Measurements from ENCODE around the gene ERBB2. TPM values are rescaled to one million over a fixed set of nuclear protein-coding genes. Genes with fewer than 3 reads are reported as not detected.

ERBB2 gene
- total and polyA plus RNA-seq, 2 of the 13 experiments (the other 11 are each of a cell fraction or from before 2014, with no cell fraction given), result 57.7 to 64.1 TPM

DNA sequence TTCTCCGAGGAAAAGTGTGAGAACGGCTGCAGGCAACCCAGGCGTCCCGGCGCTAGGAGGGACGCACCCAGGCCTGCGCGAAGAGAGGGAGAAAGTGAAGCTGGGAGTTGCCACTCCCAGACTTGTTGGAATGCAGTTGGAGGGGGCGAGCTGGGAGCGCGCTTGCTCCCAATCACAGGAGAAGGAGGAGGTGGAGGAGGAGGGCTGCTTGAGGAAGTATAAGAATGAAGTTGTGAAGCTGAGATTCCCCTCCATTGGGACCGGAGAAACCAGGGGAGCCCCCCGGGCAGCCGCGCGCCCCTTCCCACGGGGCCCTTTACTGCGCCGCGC, at the start of gene ERBB2 (continued):
- TF ChIP-seq ZNF33B (CRISPR knock-in tag; IDR thresholded peaks at IDR 0.05), result no peak
- TF ChIP-seq TMF1 (CRISPR knock-in tag; IDR thresholded peaks at IDR 0.05; ENCODE audit: low read depth), result 0 out of 2 replicates have a peak, but pooled peaks have one; percentile 41
- TF ChIP-seq, protein P1, sequence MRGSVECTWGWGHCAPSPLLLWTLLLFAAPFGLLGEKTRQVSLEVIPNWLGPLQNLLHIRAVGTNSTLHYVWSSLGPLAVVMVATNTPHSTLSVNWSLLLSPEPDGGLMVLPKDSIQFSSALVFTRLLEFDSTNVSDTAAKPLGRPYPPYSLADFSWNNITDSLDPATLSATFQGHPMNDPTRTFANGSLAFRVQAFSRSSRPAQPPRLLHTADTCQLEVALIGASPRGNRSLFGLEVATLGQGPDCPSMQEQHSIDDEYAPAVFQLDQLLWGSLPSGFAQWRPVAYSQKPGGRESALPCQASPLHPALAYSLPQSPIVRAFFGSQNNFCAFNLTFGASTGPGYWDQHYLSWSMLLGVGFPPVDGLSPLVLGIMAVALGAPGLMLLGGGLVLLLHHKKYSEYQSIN (CRISPR knock-in tag; IDR thresholded peaks at IDR 0.05; ENCODE audit: borderline replicate concordance), result no peak
- TF ChIP-seq EP300 (IDR thresholded peaks at IDR 0.05; ENCODE audit: low read depth in 2 of 2, low read length in 2 of 2), result no peak
- TF ChIP-seq EP300 (CRISPR knock-in tag; IDR thresholded peaks at IDR 0.05; ENCODE audit: borderline replicate concordance), result no peak
- TF ChIP-seq ZNF549 (CRISPR knock-in tag; IDR thresholded peaks at IDR 0.05), result no peak
- TF ChIP-seq, protein P2, sequence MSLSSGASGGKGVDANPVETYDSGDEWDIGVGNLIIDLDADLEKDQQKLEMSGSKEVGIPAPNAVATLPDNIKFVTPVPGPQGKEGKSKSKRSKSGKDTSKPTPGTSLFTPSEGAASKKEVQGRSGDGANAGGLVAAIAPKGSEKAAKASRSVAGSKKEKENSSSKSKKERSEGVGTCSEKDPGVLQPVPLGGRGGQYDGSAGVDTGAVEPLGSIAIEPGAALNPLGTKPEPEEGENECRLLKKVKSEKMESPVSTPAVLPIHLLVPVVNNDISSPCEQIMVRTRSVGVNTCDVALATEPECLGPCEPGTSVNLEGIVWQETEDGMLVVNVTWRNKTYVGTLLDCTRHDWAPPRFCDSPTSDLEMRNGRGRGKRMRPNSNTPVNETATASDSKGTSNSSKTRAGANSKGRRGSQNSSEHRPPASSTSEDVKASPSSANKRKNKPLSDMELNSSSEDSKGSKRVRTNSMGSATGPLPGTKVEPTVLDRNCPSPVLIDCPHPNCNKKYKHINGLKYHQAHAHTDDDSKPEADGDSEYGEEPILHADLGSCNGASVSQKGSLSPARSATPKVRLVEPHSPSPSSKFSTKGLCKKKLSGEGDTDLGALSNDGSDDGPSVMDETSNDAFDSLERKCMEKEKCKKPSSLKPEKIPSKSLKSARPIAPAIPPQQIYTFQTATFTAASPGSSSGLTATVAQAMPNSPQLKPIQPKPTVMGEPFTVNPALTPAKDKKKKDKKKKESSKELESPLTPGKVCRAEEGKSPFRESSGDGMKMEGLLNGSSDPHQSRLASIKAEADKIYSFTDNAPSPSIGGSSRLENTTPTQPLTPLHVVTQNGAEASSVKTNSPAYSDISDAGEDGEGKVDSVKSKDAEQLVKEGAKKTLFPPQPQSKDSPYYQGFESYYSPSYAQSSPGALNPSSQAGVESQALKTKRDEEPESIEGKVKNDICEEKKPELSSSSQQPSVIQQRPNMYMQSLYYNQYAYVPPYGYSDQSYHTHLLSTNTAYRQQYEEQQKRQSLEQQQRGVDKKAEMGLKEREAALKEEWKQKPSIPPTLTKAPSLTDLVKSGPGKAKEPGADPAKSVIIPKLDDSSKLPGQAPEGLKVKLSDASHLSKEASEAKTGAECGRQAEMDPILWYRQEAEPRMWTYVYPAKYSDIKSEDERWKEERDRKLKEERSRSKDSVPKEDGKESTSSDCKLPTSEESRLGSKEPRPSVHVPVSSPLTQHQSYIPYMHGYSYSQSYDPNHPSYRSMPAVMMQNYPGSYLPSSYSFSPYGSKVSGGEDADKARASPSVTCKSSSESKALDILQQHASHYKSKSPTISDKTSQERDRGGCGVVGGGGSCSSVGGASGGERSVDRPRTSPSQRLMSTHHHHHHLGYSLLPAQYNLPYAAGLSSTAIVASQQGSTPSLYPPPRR (CRISPR knock-in tag; IDR thresholded peaks at IDR 0.05; ENCODE audit: borderline replicate concordance), result no peak
- no peak for TF ChIP-seq CEBPG (CRISPR knock-in tag; IDR thresholded peaks at IDR 0.05)
- TF ChIP-seq, protein P3, sequence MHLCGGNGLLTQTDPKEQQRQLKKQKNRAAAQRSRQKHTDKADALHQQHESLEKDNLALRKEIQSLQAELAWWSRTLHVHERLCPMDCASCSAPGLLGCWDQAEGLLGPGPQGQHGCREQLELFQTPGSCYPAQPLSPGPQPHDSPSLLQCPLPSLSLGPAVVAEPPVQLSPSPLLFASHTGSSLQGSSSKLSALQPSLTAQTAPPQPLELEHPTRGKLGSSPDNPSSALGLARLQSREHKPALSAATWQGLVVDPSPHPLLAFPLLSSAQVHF (CRISPR knock-in tag; IDR thresholded peaks at IDR 0.05), result 0 out of 2 replicates have a peak, but pooled peaks have one; percentile 66
- TF ChIP-seq MIER3 (CRISPR knock-in tag; IDR thresholded peaks at IDR 0.05; ENCODE audit: borderline replicate concordance), result no peak
- TF ChIP-seq ZSCAN31 (CRISPR knock-in tag; IDR thresholded peaks at IDR 0.05; ENCODE audit: low read depth), result no peak; the same call in 1 of the 2 replicates
- peak; percentile 3; the same call in 1 of the 2 replicates for TF ChIP-seq GATAD1 (CRISPR knock-in tag; IDR thresholded peaks at IDR 0.05)
- no peak for TF ChIP-seq ZNF232 (CRISPR knock-in tag; IDR thresholded peaks at IDR 0.05; ENCODE audit: borderline replicate concordance)
- no peak for TF ChIP-seq MEIS1 (CRISPR knock-in tag; IDR thresholded peaks at IDR 0.05; ENCODE audit: borderline replicate concordance)
- TF ChIP-seq ZNF761 (CRISPR knock-in tag; conservative IDR thresholded peaks at IDR 0.05), result 0 out of 2 replicates have a peak, but pooled peaks have one; percentile 33
- TF ChIP-seq HMG20B (CRISPR knock-in tag; conservative IDR thresholded peaks at IDR 0.05), result peak; percentile 58; the same call in 1 of the 2 replicates
- TF ChIP-seq NKX3-1 (CRISPR knock-in tag; IDR thresholded peaks at IDR 0.05), result no peak
- no peak for TF ChIP-seq TBP (CRISPR knock-in tag; IDR thresholded peaks at IDR 0.05)
- peak; percentile 14; the same call in 1 of the 3 replicates for TF ChIP-seq MXI1 (IDR thresholded peaks at IDR 0.05; ENCODE audit: borderline replicate concordance, low read depth, low read length)
- 0 out of 2 replicates have a peak, but pooled peaks have one; percentile 5 for TF ChIP-seq ZNF296 (CRISPR knock-in tag; conservative IDR thresholded peaks at IDR 0.05)
- TF ChIP-seq, protein P4, sequence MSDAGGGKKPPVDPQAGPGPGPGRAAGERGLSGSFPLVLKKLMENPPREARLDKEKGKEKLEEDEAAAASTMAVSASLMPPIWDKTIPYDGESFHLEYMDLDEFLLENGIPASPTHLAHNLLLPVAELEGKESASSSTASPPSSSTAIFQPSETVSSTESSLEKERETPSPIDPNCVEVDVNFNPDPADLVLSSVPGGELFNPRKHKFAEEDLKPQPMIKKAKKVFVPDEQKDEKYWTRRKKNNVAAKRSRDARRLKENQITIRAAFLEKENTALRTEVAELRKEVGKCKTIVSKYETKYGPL (CRISPR knock-in tag; IDR thresholded peaks at IDR 0.05), result no peak
- no peak for TF ChIP-seq DPF2 (CRISPR knock-in tag; IDR thresholded peaks at IDR 0.05; ENCODE audit: borderline replicate concordance, low read depth)
- TF ChIP-seq, protein P5, sequence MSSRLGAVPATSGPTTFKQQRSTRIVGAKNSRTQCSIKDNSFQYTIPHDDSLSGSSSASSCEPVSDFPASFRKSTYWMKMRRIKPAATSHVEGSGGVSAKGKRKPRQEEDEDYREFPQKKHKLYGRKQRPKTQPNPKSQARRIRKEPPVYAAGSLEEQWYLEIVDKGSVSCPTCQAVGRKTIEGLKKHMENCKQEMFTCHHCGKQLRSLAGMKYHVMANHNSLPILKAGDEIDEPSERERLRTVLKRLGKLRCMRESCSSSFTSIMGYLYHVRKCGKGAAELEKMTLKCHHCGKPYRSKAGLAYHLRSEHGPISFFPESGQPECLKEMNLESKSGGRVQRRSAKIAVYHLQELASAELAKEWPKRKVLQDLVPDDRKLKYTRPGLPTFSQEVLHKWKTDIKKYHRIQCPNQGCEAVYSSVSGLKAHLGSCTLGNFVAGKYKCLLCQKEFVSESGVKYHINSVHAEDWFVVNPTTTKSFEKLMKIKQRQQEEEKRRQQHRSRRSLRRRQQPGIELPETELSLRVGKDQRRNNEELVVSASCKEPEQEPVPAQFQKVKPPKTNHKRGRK (CRISPR knock-in tag; IDR thresholded peaks at IDR 0.05), result no peak
